HepG2 (cell line): ENCODE measurements around the gene HCK. TPM values are rescaled to one million over a fixed set of nuclear protein-coding genes. Genes with fewer than 3 reads are reported as not detected.

Experiments
- ATAC-seq: fragments of 200-7000 bp; cut with Tn5 transposase; 3 replicates; pipeline ENCODE4 v1.9.1; 2020; ENCODE audit warnings: mild to moderate bottlenecking, moderate library complexity
- BruUV-seq: library from RNA; stranded (reverse); fragments of 400-500 nt; replicated peaks from 2 replicates; lab custom pipeline; 2021; lab: Mats Ljungman, UMichigan
- CTCF ChIA-PET: fragments of 300-600 bp; formaldehyde crosslinking; extraction: SDS; loops from one replicate; lab custom pipeline; 2021; ENCODE audit warnings: low total read pairs, inconsistent platforms, low intra/inter-chr PET ratio; lab: Yijun Ruan, JAX
- POLR2A ChIA-PET: fragments of 350-600 bp; sonication (Branson Sonifier 250); formaldehyde crosslinking; loops from one replicate; lab custom pipeline; 2020; ENCODE audit warnings: antibody characterized with exemption, inconsistent platforms; lab: Yijun Ruan, JAX
- DNase-seq: peaks from one replicate; pipeline ENCODE4 v3.0.0-alpha.2; 2015; ENCODE audit warnings: low spot score
- FAIRE-seq: peaks from 3 replicates; lab custom pipeline; 2011; peaks lifted over from hg19 to GRCh38; lab: Jason Lieb, UNC
- H2AFZ ChIP-seq: one replicate; pipeline ENCODE4 v1.6.1; 2011; ENCODE audit warnings: low read length, inconsistent platforms
- H3K27ac ChIP-seq: fragments of 300-600 bp; 3 replicates; pipeline ENCODE4 v1.8.0; 2011; ENCODE audit warnings: mixed run types, mild to moderate bottlenecking, mixed read lengths, low read length, inconsistent platforms; ENCODE audit not compliant: insufficient read depth; ENCODE audit errors: extremely low read length
- H3K27me3 ChIP-seq, 2 experiments: fragments of 200-600 bp in 1 of 2; 2 replicates in 1 of 2; 3 replicates in 1 of 2; pipeline versions ENCODE4 v1.6.0 to v1.8.0; 2011; ENCODE audit warnings: low read length in 2 of 2, mild to moderate bottlenecking in 2 of 2, moderate library complexity in 2 of 2, inconsistent platforms in 1 of 2; ENCODE audit not compliant: insufficient read depth in 2 of 2, control insufficient read depth in 1 of 2
- H3K36me3 ChIP-seq, 2 experiments: fragments of 200-600 bp in 1 of 2; replicated peaks in 1 of 2; 2 replicates in 1 of 2; 3 replicates in 1 of 2; pipeline versions ENCODE4 v1.5.1 to v1.8.0; 2011; ENCODE audit warnings: low read length in 2 of 2, inconsistent platforms in 1 of 2; ENCODE audit not compliant: insufficient read depth in 2 of 2, control insufficient read depth in 1 of 2
- H3K4me1 ChIP-seq: 2 replicates; pipeline ENCODE4 v1.5.1; 2012; ENCODE audit warnings: low read length, inconsistent platforms; ENCODE audit not compliant: insufficient read depth
- H3K4me2 ChIP-seq: 2 replicates; pipeline ENCODE4 v1.6.0; 2011; ENCODE audit warnings: low read depth, low read length, inconsistent platforms
- H3K4me3 ChIP-seq, 3 experiments: fragments of 200-600 bp in 1 of 3; sonication (generic), shearing (Covaris generic) in 1 of 3; replicated peaks in 1 of 3; 2 replicates each; pipeline ENCODE4 v1.5.1; 2011 to 2016; ENCODE audit warnings: low read length in 3 of 3, inconsistent platforms in 2 of 3, low read depth in 2 of 3, mild to moderate bottlenecking in 2 of 3, control low read depth in 1 of 3, mixed read lengths in 1 of 3; ENCODE audit not compliant: insufficient read depth in 1 of 3
- H3K79me2 ChIP-seq: one replicate; pipeline ENCODE4 v1.6.1; 2011; ENCODE audit warnings: low read length, inconsistent platforms; ENCODE audit not compliant: insufficient read depth
- H3K9ac ChIP-seq: 2 replicates; pipeline ENCODE4 v1.6.0; 2011; ENCODE audit warnings: mild to moderate bottlenecking, low read depth, low read length, inconsistent platforms; ENCODE audit not compliant: insufficient read depth
- H3K9me3 ChIP-seq: 2 replicates; pipeline ENCODE4 v1.5.1; 2012; ENCODE audit warnings: mild to moderate bottlenecking, low read length
- H4K20me1 ChIP-seq: 2 replicates; pipeline ENCODE4 v1.6.0; 2011; ENCODE audit warnings: inconsistent platforms, mild to moderate bottlenecking, low read length, moderate library complexity; ENCODE audit not compliant: insufficient read depth
- ATF2 ChIP-seq: sonication (generic); formaldehyde crosslinking; IDR thresholded peaks from 2 replicates; pipeline ENCODE4 v1.4.0; 2020; ENCODE audit warnings: missing genetic modification reagents
- FOXK2 ChIP-seq: fragments of 450-650 bp; IDR thresholded peaks from 2 replicates; pipeline ENCODE4 v1.6.1; 2016
- GLI4 ChIP-seq: sonication (generic); formaldehyde crosslinking; IDR thresholded peaks from 2 replicates; pipeline ENCODE4 v1.5.1; 2020; ENCODE audit warnings: missing genetic modification reagents, mild to moderate bottlenecking, moderate library complexity, borderline replicate concordance
- HOXA9 ChIP-seq: sonication (generic); formaldehyde crosslinking; IDR thresholded peaks from 2 replicates; pipeline ENCODE4 v1.8.1; 2022; ENCODE audit warnings: missing genetic modification reagents, mild to moderate bottlenecking, moderate library complexity, borderline replicate concordance
- IRF9 ChIP-seq: sonication (generic); formaldehyde crosslinking; IDR thresholded peaks from 2 replicates; pipeline ENCODE4 v1.8.0; 2022; ENCODE audit warnings: missing genetic modification reagents, mild to moderate bottlenecking, borderline replicate concordance
- NCOA2 ChIP-seq: sonication (generic); formaldehyde crosslinking; IDR thresholded peaks from 2 replicates; pipeline ENCODE4 v1.8.0; 2022; ENCODE audit warnings: inconsistent platforms
- NR2F1 ChIP-seq, 2 experiments: fragments of 450-650 bp in 1 of 2; formaldehyde crosslinking in 1 of 2; IDR thresholded peaks; 2 replicates each; pipeline versions ENCODE4 v1.5.0 to v1.6.1; 2016 to 2020; ENCODE audit warnings: mild to moderate bottlenecking in 1 of 2, missing compliant biosample characterization in 1 of 2, missing genetic modification reagents in 1 of 2, moderate library complexity in 1 of 2
- RORA ChIP-seq: sonication (generic); formaldehyde crosslinking; IDR thresholded peaks from 2 replicates; pipeline ENCODE4 v1.5.0; 2020; ENCODE audit warnings: mild to moderate bottlenecking, missing genetic modification reagents, moderate library complexity
- SP5 ChIP-seq: IDR thresholded peaks from 2 replicates; pipeline ENCODE4 v1.6.1; 2016; ENCODE audit warnings: low read depth, borderline replicate concordance
- SSRP1 ChIP-seq: IDR thresholded peaks from 2 replicates; pipeline ENCODE4 v1.6.1; 2016; ENCODE audit warnings: control low read depth
- STAT5B ChIP-seq: sonication (generic); formaldehyde crosslinking; IDR thresholded peaks from 2 replicates; pipeline ENCODE4 v1.4.0; 2020; ENCODE audit warnings: missing genetic modification reagents
- SUZ12 ChIP-seq: fragments of 150-350 bp; IDR thresholded peaks from 2 replicates; pipeline ENCODE4 v1.6.1; 2014; ENCODE audit warnings: low read depth, low read length
- TAF1 ChIP-seq: sonication (generic); formaldehyde crosslinking; IDR thresholded peaks from 2 replicates; pipeline ENCODE4 v1.4.0; 2020; ENCODE audit warnings: missing genetic modification reagents
- THYN1 ChIP-seq: sonication (generic); formaldehyde crosslinking; IDR thresholded peaks from 2 replicates; pipeline ENCODE4 v1.8.1; 2023; ENCODE audit warnings: low read depth, mild to moderate bottlenecking, moderate library complexity, missing genetic modification reagents, borderline replicate concordance
- ZMYM3 ChIP-seq: sonication (generic); formaldehyde crosslinking; IDR thresholded peaks from 2 replicates; pipeline ENCODE4 v1.5.1; 2020; ENCODE audit warnings: mild to moderate bottlenecking, missing genetic modification reagents
- ZNF343 ChIP-seq: sonication (generic); formaldehyde crosslinking; IDR thresholded peaks from 2 replicates; pipeline ENCODE4 v1.4.0; 2020; ENCODE audit warnings: mild to moderate bottlenecking, missing genetic modification reagents
- ZNF382 ChIP-seq: sonication (generic); formaldehyde crosslinking; IDR thresholded peaks from 2 replicates; pipeline ENCODE4 v1.5.0; 2020; ENCODE audit warnings: missing genetic modification reagents, mild to moderate bottlenecking, borderline replicate concordance
- ZNF556 ChIP-seq: sonication (generic); formaldehyde crosslinking; IDR thresholded peaks from 2 replicates; pipeline ENCODE4 v1.4.0; 2020; ENCODE audit warnings: mild to moderate bottlenecking, missing genetic modification reagents, borderline replicate concordance
- ZNF615 ChIP-seq: sonication (generic); formaldehyde crosslinking; IDR thresholded peaks from 2 replicates; pipeline ENCODE4 v1.5.0; 2020; ENCODE audit warnings: mild to moderate bottlenecking, missing genetic modification reagents, borderline replicate concordance
- ZNF747 ChIP-seq: sonication (generic); formaldehyde crosslinking; IDR thresholded peaks from 2 replicates; pipeline ENCODE4 v1.8.1; 2023; ENCODE audit warnings: missing genetic modification reagents, mild to moderate bottlenecking, borderline replicate concordance
- ZNF878 ChIP-seq: sonication (generic); formaldehyde crosslinking; IDR thresholded peaks from 2 replicates; pipeline ENCODE4 v1.8.1; 2023; ENCODE audit warnings: mild to moderate bottlenecking, missing genetic modification reagents, moderate library complexity
- in situ Hi-C: cut with HindIII; loops from 2 replicates; pipeline ENCODE4 v1.10.0; 2017; ENCODE audit warnings: low pct_unique_long_range_greater_than_20kb; ENCODE audit not compliant: extremely low pct_ligation_motif_present
- intact Hi-C: fragments of 100-400 bp; cut with micrococcal nuclease; formaldehyde crosslinking; loops from one replicate; pipeline ENCODE4 v1.10.0; 2022; ENCODE audit not compliant: unreplicated experiment
- polyA plus RNA-seq, 8 experiments: library from polyadenylated mRNA; depleted of rRNA in 3 of 8; stranded (reverse) in 7 of 8; unstranded in 1 of 8; fragments of >200 nt; fragmentation: Illumina TruSeq in 4 of 8; extraction: Trizol in 4 of 8; gene quantifications; 2 replicates each; pipeline versions ENCODE4 v1.2.1 to v1.2.3, GENCODE V29; 2011 to 2016; ENCODE audit warnings: low read depth in 4 of 8, missing spikeins in 1 of 8, mixed read lengths in 1 of 8; ENCODE audit not compliant: insufficient read depth in 1 of 8
- total RNA-seq, 5 experiments: library from RNA; depleted of rRNA; stranded (reverse); fragments of >200 nt; fragmentation: Illumina TruSeq; extraction: Trizol; gene quantifications; 2 replicates each; pipeline ENCODE4 v1.2.3, GENCODE V29; 2016; ENCODE audit warnings: low read depth in 1 of 5

Gene HCK
- total and polyA plus RNA-seq, 2 of the 13 experiments (the other 11 are each of a cell fraction or from before 2014, with no cell fraction given) = 0.04 TPM; not detected in 1

GRCh38 chr20:32078322-32078721 lies 26.3 kb downstream of the HCK start (continued):
- TF ChIP-seq HOXA9 (CRISPR knock-in tag) (no peak), TAF1 (CRISPR knock-in tag) (no peak), GLI4 (CRISPR knock-in tag) (no peak), ZNF382 (no peak), THYN1 (no peak), ZMYM3 (CRISPR knock-in tag) (peak; percentile 49; the same call in 1 of the 2 replicates), ATF2 (CRISPR knock-in tag) (no peak), IRF9 (CRISPR knock-in tag) (no peak), ZNF556 (CRISPR knock-in tag) (no peak)

GRCh38 chr20:32078791-32079190 lies 26.7 kb downstream of the HCK start:
- H3K79me2 ChIP-seq = no peaks in the 10 kb centered on the region
- no peak overlapping the region for H3K9ac ChIP-seq
- peaks cover 7 to 49% of the 10 kb centered on the region in 2 experiments; a peak in 4 of 5 replicates for H3K27me3 ChIP-seq
- BruUV-seq = no TSS peak
- no peak overlapping the region for H3K4me3 ChIP-seq
- FAIRE-seq (no peak), DNase-seq (no peak), ATAC-seq (no peak)
- POLR2A ChIA-PET = no interaction called here
- no peaks in the 10 kb centered on the region for H3K9me3 ChIP-seq
- H3K4me1 ChIP-seq = peaks cover 12% of the 10 kb centered on the region
- intact Hi-C loops (no loop called here), in situ Hi-C loops (no loop called here)
- no peak overlapping the region for H2AFZ ChIP-seq
- no peak overlapping the region for H3K27ac ChIP-seq
- H4K20me1 ChIP-seq = no peaks in the 10 kb centered on the region
- CTCF ChIA-PET = no interaction called here
- H3K4me2 ChIP-seq = no peak overlapping the region
- no peaks in the 10 kb centered on the region for H3K36me3 ChIP-seq
- TF ChIP-seq SP5 (CRISPR knock-in tag) (no peak), NR2F1 (CRISPR knock-in tag; IDR thresholded peaks at IDR 0.05) (no peak), SSRP1 (CRISPR knock-in tag) (no peak), ZNF615 (CRISPR knock-in tag) (no peak), STAT5B (CRISPR knock-in tag) (no peak), ZNF343 (no peak), SUZ12 (no peak), NCOA2 (CRISPR knock-in tag) (no peak), ZNF747 (CRISPR knock-in tag) (no peak), RORA (CRISPR knock-in tag) (no peak), GLI4 (CRISPR knock-in tag) (no peak), FOXK2 (no peak), ZNF878 (CRISPR knock-in tag) (no peak)
